Endodermal cell (in vitro differentiated cells): Measurements from ENCODE around the gene ROR2. TPM values are rescaled to one million over a fixed set of nuclear protein-coding genes. Genes with fewer than 3 reads are reported as not detected.

ENCODE experiments used
- DNase-seq: peaks from one replicate; pipeline ENCODE4 v3.0.0-alpha.2; 2017
- H3K27ac ChIP-seq: 2 replicates; pipeline ENCODE4 v1.5.1; 2013; ENCODE audit warnings: mild to moderate bottlenecking, low read depth, low read length, moderate library complexity
- H3K27me3 ChIP-seq: 2 replicates; pipeline ENCODE4 v1.6.1; 2013; ENCODE audit warnings: mild to moderate bottlenecking, low read length, moderate library complexity; ENCODE audit not compliant: insufficient read depth, control insufficient read depth, poor library complexity, severe bottlenecking
- H3K36me3 ChIP-seq: 2 replicates; pipeline ENCODE4 v1.7.0; 2013; ENCODE audit warnings: mild to moderate bottlenecking, low read length, moderate library complexity; ENCODE audit not compliant: control insufficient read depth, insufficient read depth
- H3K4me1 ChIP-seq: one replicate; pipeline ENCODE4 v1.7.0; 2013; ENCODE audit warnings: low read length; ENCODE audit not compliant: control insufficient read depth, insufficient read depth
- H3K4me3 ChIP-seq: 2 replicates; pipeline ENCODE4 v1.5.1; 2013; ENCODE audit warnings: mild to moderate bottlenecking, low read length, moderate library complexity
- H3K9ac ChIP-seq: 2 replicates; pipeline ENCODE4 v1.6.1; 2013; ENCODE audit warnings: mild to moderate bottlenecking, low read length, moderate library complexity; ENCODE audit not compliant: poor library complexity, severe bottlenecking; ENCODE audit errors: extremely low read depth
- H3K9me3 ChIP-seq: 2 replicates; pipeline ENCODE4 v1.6.1; 2013; ENCODE audit warnings: mild to moderate bottlenecking, low read length, moderate library complexity; ENCODE audit not compliant: control insufficient read depth
- H3K27ac Mint-ChIP-seq: 2 replicates; pipeline ENCODE4 v1.8.0; 2020; ENCODE audit warnings: mixed read lengths
- H3K27me3 Mint-ChIP-seq: 2 replicates; pipeline ENCODE4 v1.8.0; 2021; ENCODE audit warnings: mild to moderate bottlenecking, mixed read lengths; ENCODE audit not compliant: insufficient read depth
- H3K36me3 Mint-ChIP-seq: 2 replicates; pipeline ENCODE4 v1.8.0; 2020; ENCODE audit warnings: low read depth, mixed read lengths
- H3K4me1 Mint-ChIP-seq: 2 replicates; pipeline ENCODE4 v1.8.0; 2020; ENCODE audit warnings: mixed read lengths
- H3K4me3 Mint-ChIP-seq: 2 replicates; pipeline ENCODE4 v1.8.0; 2020; ENCODE audit warnings: mild to moderate bottlenecking, moderate library complexity, mixed read lengths
- H3K9me3 Mint-ChIP-seq: 2 replicates; pipeline ENCODE4 v1.8.0; 2020; ENCODE audit warnings: mild to moderate bottlenecking, mixed read lengths
- WGBS, 2 experiments: methylation state at CpG; one replicate each; pipeline versions ENCODE4 v1.1.5 to v1.1.7; 2013; ENCODE audit warnings: missing lambda C conversion rate in 2 of 2, mixed read lengths in 1 of 2; ENCODE audit not compliant: insufficient coverage in 1 of 2, insufficient read length in 1 of 2; 5-methylcytosine and 5-hydroxymethylcytosine counted together
- total RNA-seq, 2 donors: library from RNA; stranded (reverse); fragmentation: NEBNext Ultra II Directional in 1 of 2; extraction: Animal tissue kit (Norgen Biotek cat#: 25700) in 1 of 2; gene quantifications; 2 replicates in 1 of 2; 3 replicates in 1 of 2; pipeline ENCODE4 v1.2.1, GENCODE V29; 2021
- TF ChIP-seq, protein P1 (sequence below): fragments of 200-600 bp; sonication (generic); conservative IDR thresholded peaks from 2 replicates; pipeline ENCODE4 v1.5.0; 2021; ENCODE audit warnings: antibody characterized with exemption, mild to moderate bottlenecking

Gene ROR2
- total RNA-seq, 2 donors from 2014 or later, result 104 to 160 TPM

GRCh38 chr9:91736311-91736710 lies 213.7 kb downstream of the ROR2 start:
- 92 to 100% methylated on average over 1 to 5 of the region's 5 CpGs for WGBS, 2 experiments
- peaks cover 53% of the 10 kb centered on the region for H3K36me3 Mint-ChIP-seq
- Histone ChIP-seq H3K9ac (no peak overlapping the region), H3K27me3 (no peaks in the 10 kb centered on the region), H3K4me1 (no peaks in the 10 kb centered on the region), H3K36me3 (peaks cover 87% of the 10 kb centered on the region), H3K27ac (no peak overlapping the region), H3K9me3 (no peaks in the 10 kb centered on the region), H3K4me3 (no peak overlapping the region)
- no peak overlapping the region for H3K4me3 Mint-ChIP-seq
- no peaks in the 10 kb centered on the region for H3K4me1 Mint-ChIP-seq
- no peak for DNase-seq
- TF ChIP-seq, protein P1, sequence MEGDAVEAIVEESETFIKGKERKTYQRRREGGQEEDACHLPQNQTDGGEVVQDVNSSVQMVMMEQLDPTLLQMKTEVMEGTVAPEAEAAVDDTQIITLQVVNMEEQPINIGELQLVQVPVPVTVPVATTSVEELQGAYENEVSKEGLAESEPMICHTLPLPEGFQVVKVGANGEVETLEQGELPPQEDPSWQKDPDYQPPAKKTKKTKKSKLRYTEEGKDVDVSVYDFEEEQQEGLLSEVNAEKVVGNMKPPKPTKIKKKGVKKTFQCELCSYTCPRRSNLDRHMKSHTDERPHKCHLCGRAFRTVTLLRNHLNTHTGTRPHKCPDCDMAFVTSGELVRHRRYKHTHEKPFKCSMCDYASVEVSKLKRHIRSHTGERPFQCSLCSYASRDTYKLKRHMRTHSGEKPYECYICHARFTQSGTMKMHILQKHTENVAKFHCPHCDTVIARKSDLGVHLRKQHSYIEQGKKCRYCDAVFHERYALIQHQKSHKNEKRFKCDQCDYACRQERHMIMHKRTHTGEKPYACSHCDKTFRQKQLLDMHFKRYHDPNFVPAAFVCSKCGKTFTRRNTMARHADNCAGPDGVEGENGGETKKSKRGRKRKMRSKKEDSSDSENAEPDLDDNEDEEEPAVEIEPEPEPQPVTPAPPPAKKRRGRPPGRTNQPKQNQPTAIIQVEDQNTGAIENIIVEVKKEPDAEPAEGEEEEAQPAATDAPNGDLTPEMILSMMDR, result no peak
- peak overlapping the region; percentile 23 for H3K27ac Mint-ChIP-seq
- H3K9me3 Mint-ChIP-seq, result no peaks in the 10 kb centered on the region
- no peaks in the 10 kb centered on the region for H3K27me3 Mint-ChIP-seq

DNA sequence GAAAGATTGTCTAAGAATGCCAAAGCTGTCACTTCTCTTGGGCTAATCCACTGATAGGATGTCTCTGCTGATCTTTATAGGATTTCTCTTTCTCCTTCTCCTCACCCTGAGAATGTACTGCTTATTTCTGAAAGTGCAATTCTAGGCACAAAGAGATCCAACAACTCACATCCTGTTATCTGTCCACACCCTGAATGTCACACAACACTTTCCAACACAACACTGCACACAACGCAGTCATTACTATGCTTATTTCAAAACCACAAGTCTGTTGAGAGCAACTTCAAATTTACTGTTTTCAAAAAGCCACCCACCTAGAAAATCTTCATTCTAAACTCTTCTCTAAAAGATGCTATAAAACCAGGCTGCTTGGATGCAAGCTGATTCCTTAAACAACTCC lies 215.0 kb downstream of the ROR2 start:
- no peak overlapping the region for H3K27ac Mint-ChIP-seq
- Histone ChIP-seq H3K27me3 (no peaks in the 10 kb centered on the region), H3K27ac (no peak overlapping the region), H3K4me1 (no peaks in the 10 kb centered on the region), H3K9ac (no peak overlapping the region), H3K4me3 (no peak overlapping the region), H3K36me3 (peaks cover 93% of the 10 kb centered on the region), H3K9me3 (no peaks in the 10 kb centered on the region)
- H3K4me1 Mint-ChIP-seq, result no peaks in the 10 kb centered on the region
- peaks cover 59% of the 10 kb centered on the region for H3K36me3 Mint-ChIP-seq
- DNase-seq, result no peak
- no peak overlapping the region for H3K4me3 Mint-ChIP-seq
- no peaks in the 10 kb centered on the region for H3K27me3 Mint-ChIP-seq
- 92 to 98% methylated on average over 1 of the region's 1 CpG for WGBS, 2 experiments
- no peaks in the 10 kb centered on the region for H3K9me3 Mint-ChIP-seq
- TF ChIP-seq, protein P1, result no peak

DNA sequence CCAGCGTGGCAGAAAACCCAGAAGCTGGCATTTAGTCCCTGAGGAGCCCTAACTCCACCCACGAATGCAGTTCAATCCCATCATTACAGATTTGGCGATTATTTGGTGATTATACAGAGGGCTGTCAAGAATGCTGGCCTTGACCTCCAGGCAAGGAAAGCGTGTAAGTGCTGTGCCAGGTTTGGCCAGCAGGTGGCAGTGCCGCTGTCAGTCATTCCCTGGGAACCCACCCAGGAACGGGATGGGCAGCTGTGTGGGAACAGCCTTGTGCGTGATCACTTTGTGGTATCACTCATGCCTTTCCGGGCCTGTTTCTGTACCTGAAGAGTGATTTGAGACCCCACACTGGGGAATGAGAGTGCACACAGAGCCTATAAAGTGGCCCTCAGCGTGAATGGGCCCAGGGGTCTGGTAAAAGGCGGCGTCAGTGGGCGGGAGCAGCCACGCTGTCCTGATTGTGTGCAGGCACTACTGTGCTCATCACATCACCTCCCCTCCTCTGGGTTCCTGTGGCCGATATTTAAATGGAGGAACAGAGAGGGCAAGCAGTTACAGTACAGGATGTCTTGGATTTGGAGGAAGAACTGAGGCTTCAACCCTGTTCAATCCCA lies 215.6 kb downstream of the ROR2 start:
- Mint-ChIP-seq H3K9me3 (no peaks in the 10 kb centered on the region), H3K27ac (no peak overlapping the region), H3K4me1 (no peaks in the 10 kb centered on the region), H3K36me3 (peaks cover 61% of the 10 kb centered on the region), H3K4me3 (no peak overlapping the region), H3K27me3 (no peaks in the 10 kb centered on the region)
- Histone ChIP-seq H3K27ac (no peak overlapping the region), H3K4me3 (no peak overlapping the region), H3K27me3 (no peaks in the 10 kb centered on the region), H3K4me1 (no peaks in the 10 kb centered on the region), H3K36me3 (peaks cover 93% of the 10 kb centered on the region), H3K9ac (no peak overlapping the region), H3K9me3 (no peaks in the 10 kb centered on the region)
- TF ChIP-seq, protein P1, result peak; percentile 99
- WGBS, 2 experiments, result 52 to 70% methylated on average over 5 to 14 of the region's 14 CpGs
- peak; percentile 93 for DNase-seq
